ENCODE data around the gene CCNE1.
"Not testable (repeated sequence)": the region's sequence is repeated elsewhere in the genome, so short reads cannot be mapped to it uniquely, and the experiment has no call there.

DNA sequence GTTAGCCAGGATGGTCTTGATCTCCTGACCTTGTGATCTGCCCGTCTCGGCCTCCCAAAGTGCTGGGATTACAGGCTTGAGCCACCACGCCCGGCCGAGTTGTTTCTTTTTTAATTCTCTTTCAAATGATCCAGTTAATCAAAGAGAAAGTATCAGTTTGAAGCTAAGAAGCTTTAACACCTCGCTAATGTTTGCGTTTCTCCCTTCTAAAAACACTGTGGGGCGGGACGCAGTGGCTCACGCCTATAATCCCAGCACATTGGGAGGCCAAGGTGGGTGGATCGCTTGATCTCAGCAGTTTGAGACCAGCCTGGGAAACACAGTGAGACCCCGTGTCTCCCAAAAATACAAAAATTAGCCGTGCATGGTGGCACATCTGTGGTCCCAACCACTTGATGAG is 7.8 kb upstream of the CCNE1 start:
- TF ChIP-seq ZFP37 (CRISPR knock-in tag; IDR thresholded peaks at IDR 0.05; ENCODE audit: borderline replicate concordance); SAP130 (CRISPR knock-in tag; IDR thresholded peaks at IDR 0.05; ENCODE audit: low read depth); ARHGAP35 (CRISPR knock-in tag; IDR thresholded peaks at IDR 0.05; ENCODE audit: borderline replicate concordance); RBAK (CRISPR knock-in tag; IDR thresholded peaks at IDR 0.05); CBX2 (IDR thresholded peaks at IDR 0.05; ENCODE audit: low read depth, low read length); CBX2 (CRISPR knock-in tag; IDR thresholded peaks at IDR 0.05; ENCODE audit: low read depth): not testable (repeated sequence)
- TF ChIP-seq, protein P1, sequence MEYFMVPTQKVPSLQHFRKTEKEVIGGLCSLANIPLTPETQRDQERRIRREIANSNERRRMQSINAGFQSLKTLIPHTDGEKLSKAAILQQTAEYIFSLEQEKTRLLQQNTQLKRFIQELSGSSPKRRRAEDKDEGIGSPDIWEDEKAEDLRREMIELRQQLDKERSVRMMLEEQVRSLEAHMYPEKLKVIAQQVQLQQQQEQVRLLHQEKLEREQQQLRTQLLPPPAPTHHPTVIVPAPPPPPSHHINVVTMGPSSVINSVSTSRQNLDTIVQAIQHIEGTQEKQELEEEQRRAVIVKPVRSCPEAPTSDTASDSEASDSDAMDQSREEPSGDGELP (IDR thresholded peaks at IDR 0.05; ENCODE audit: borderline replicate concordance, low read depth) = not testable (repeated sequence)
- TF ChIP-seq, protein P2, sequence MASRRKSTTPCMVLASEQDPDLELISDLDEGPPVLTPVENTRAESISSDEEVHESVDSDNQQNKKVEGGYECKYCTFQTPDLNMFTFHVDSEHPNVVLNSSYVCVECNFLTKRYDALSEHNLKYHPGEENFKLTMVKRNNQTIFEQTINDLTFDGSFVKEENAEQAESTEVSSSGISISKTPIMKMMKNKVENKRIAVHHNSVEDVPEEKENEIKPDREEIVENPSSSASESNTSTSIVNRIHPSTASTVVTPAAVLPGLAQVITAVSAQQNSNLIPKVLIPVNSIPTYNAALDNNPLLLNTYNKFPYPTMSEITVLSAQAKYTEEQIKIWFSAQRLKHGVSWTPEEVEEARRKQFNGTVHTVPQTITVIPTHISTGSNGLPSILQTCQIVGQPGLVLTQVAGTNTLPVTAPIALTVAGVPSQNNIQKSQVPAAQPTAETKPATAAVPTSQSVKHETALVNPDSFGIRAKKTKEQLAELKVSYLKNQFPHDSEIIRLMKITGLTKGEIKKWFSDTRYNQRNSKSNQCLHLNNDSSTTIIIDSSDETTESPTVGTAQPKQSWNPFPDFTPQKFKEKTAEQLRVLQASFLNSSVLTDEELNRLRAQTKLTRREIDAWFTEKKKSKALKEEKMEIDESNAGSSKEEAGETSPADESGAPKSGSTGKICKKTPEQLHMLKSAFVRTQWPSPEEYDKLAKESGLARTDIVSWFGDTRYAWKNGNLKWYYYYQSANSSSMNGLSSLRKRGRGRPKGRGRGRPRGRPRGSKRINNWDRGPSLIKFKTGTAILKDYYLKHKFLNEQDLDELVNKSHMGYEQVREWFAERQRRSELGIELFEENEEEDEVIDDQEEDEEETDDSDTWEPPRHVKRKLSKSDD (CRISPR knock-in tag; IDR thresholded peaks at IDR 0.05; ENCODE audit: low read depth) = not testable (repeated sequence)
- TF ChIP-seq, protein P3, sequence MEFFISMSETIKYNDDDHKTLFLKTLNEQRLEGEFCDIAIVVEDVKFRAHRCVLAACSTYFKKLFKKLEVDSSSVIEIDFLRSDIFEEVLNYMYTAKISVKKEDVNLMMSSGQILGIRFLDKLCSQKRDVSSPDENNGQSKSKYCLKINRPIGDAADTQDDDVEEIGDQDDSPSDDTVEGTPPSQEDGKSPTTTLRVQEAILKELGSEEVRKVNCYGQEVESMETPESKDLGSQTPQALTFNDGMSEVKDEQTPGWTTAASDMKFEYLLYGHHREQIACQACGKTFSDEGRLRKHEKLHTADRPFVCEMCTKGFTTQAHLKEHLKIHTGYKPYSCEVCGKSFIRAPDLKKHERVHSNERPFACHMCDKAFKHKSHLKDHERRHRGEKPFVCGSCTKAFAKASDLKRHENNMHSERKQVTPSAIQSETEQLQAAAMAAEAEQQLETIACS (CRISPR knock-in tag; IDR thresholded peaks at IDR 0.05) = not testable (repeated sequence)
- TF ChIP-seq, protein P4, sequence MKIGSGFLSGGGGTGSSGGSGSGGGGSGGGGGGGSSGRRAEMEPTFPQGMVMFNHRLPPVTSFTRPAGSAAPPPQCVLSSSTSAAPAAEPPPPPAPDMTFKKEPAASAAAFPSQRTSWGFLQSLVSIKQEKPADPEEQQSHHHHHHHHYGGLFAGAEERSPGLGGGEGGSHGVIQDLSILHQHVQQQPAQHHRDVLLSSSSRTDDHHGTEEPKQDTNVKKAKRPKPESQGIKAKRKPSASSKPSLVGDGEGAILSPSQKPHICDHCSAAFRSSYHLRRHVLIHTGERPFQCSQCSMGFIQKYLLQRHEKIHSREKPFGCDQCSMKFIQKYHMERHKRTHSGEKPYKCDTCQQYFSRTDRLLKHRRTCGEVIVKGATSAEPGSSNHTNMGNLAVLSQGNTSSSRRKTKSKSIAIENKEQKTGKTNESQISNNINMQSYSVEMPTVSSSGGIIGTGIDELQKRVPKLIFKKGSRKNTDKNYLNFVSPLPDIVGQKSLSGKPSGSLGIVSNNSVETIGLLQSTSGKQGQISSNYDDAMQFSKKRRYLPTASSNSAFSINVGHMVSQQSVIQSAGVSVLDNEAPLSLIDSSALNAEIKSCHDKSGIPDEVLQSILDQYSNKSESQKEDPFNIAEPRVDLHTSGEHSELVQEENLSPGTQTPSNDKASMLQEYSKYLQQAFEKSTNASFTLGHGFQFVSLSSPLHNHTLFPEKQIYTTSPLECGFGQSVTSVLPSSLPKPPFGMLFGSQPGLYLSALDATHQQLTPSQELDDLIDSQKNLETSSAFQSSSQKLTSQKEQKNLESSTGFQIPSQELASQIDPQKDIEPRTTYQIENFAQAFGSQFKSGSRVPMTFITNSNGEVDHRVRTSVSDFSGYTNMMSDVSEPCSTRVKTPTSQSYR (CRISPR knock-in tag; IDR thresholded peaks at IDR 0.05; ENCODE audit: borderline replicate concordance) = not testable (repeated sequence)
